ENCODE data around the gene GPC2.
A peak's percentile ranks its signal among the peaks of the same experiment; 100 is the strongest.
"Not testable (repeated sequence)": the region's sequence is repeated elsewhere in the genome, so short reads cannot be mapped to it uniquely, and the experiment has no call there.

Gene GPC2

GRCh38 chr7:100153708-100154535 is 23.3 kb downstream of the GPC2 start:
- no peak for DNase-seq (ENCODE audit: extremely low read depth in 1 of 2, low read depth in 1 of 2)

DNA sequence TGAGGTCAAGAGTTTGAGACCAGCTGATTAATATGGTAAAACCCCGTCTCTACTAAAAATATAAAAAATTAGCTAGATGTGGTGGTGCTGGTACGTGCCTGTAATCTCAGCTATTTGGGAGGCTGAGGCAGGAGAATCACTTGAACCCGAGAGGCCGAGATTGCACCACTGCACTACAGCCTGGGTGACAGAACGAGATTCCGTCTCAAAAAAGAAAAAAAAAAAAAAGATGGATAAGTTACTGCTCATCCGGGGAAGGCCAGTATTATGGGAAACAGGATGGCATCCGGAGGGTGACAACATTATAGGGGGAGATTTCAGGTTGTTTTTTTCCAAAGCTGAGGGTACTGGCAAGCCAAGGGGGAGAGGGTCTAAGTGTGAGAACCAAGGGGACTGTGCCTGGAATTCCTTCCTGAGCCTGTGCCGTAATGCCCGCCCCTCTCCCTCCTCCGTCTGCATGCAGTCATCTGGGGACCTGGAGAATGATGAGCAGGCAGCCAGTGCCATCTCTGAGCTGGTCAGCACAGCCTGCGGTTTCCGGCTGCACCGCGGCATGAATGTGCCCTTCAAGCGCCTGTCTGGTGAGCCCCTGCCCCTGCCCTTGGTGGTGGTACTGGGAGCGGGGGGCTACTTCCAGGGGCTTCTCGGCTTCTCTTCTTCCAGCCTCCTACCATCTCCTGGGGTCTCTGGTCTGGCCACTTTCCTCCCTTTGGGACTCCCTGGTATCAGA is 24.1 kb downstream of the GPC2 start:
- DNase-seq (ENCODE audit: extremely low read depth in 1 of 2, low read depth in 1 of 2), result no peak

DNA sequence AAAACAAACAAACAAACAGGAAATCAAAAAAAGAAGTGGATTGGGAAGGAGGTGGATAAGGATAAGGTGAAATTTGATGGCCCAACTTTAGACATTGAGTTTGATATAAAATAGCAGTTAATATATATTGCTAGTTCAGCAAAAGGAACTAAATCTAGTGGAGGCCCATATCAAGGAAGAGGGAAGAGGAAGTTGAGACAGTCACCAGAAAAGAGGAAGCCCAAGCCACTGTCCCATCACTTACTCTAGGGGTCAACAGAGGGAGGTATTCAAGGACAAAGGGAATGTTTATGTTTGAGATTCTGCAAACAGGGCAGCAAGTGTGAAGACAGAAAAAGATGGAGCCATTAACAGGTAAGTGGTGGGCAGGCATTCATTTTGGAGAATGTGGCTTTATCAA is 24.8 kb downstream of the GPC2 start:
- no peak for DNase-seq (ENCODE audit: extremely low read depth in 1 of 2, low read depth in 1 of 2)

- peak; percentile 95 to 99 for DNase-seq (ENCODE audit: extremely low read depth in 1 of 2, low read depth in 1 of 2)
Measured at GRCh38 chr7:100148559-100149328, 28.4 kb downstream of the GPC2 start, which contains the start of gene LAMTOR4. Gene LAMTOR4 (plus strand): TSS chr7:100148918. CDS start chr7:100148973, 55 bp downstream.

- no peak for DNase-seq (ENCODE audit: extremely low read depth in 1 of 2, low read depth in 1 of 2)
Measured at GRCh38 chr7:100148225-100148558, 29.0 kb downstream of the GPC2 start.

DNA sequence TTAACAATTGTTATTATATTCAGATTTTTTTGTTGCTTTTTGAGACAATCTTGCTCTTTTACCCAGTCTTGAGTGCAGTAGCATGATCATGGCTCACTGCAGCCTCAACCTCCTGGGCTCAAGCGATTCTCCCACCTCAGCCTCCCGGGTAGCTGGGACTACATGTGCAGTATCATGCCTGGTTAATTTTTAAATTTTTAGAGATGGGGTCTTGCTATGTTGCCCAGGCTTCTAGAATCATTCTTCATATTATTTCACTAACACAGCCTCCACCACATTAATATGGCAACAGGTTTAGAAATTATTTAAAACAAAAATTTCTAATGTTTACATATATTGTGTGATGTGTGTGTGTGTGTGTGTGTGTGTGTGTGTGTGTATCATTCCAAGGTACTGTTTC is 29.9 kb downstream of the GPC2 start:
- DNase-seq (ENCODE audit: extremely low read depth in 1 of 2, low read depth in 1 of 2), result no peak

DNA sequence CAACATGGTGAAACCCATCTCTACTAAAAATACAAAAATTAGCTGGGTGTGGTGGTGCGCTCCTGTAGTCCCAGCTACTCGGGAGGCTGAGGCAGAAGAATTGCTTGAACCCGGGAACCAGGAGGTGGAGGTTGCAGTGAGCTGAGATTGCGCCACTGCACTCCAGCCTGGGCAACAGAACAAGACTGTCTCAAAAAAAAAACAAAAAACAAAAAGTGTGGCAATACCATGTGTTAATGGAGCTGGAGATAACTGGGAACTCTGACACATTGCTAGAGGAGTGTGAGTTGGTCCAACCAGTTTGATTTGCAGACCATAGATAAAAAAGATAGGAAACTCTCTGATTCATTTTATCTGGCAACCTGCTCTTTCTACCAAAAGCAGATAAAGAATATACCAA is 30.8 kb downstream of the GPC2 start:
- not testable (repeated sequence) for DNase-seq (ENCODE audit: extremely low read depth in 1 of 2, low read depth in 1 of 2)

- no peak for DNase-seq (ENCODE audit: extremely low read depth in 1 of 2, low read depth in 1 of 2)
Measured at GRCh38 chr7:100142461-100142860, 34.7 kb downstream of the GPC2 start.

DNA sequence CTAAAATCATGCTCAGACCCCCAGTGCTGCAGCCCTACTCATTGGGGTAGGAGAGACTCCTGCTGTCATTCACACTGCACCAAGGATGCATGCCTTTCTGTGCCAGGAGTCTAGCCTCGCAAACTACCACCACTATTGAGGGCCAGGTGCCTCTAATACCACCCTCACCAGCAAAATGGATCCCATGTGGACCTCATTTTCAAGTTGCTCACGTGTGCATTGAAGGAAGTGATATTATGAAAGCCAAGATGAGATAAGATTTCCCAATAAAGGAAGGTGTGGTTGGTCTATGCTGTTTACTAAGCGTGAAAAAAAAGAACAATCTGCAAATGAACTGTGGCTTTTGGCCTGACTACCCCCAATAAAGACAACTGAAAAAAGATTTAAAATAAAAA is 35.6 kb downstream of the GPC2 start:
- no peak for DNase-seq (ENCODE audit: extremely low read depth in 1 of 2, low read depth in 1 of 2)

DNA sequence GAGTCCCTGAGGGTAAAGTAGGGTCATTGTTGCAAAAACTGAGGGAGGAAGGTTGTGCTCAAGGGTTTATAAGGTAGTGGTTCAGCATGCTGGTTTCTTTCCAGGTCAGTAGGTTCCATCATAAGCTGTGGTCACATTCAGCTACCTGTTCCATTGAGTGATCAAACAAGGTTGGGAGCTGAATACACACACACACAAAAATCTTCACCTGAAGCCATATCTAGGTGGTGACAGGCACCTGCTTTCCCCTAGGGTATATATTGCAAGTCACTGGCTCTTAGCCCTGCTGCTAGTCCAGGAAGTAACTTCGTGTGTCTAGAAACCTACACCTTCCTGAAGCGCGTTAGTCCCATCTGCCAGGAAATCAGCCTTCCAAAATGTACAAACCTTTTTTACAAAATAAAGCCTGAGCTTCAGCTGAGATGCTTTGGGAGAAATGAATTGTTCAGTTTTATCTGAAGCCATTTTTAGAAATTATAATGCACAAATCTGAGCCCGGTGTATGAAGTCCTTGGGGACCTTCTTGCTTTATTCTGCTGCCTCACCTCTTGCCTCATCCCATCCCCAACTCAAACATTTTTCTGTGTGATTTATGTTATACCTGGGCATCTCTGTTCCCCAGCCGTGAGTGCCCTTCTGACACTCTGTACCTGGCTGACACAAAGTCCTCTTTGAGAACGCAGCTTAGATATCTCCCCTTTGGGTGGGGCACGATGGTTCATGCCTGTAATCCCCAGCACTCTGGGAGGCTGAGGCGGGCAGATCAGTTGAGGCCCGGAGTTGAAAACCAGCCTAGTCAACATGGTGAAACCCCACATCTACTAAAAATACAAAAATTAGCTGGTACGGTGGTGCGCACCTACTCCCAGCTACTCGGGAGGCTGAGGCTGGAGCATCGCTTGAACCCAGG is 39.1 kb downstream of the GPC2 start:
- no peak for DNase-seq (ENCODE audit: extremely low read depth in 1 of 2, low read depth in 1 of 2)

DNA sequence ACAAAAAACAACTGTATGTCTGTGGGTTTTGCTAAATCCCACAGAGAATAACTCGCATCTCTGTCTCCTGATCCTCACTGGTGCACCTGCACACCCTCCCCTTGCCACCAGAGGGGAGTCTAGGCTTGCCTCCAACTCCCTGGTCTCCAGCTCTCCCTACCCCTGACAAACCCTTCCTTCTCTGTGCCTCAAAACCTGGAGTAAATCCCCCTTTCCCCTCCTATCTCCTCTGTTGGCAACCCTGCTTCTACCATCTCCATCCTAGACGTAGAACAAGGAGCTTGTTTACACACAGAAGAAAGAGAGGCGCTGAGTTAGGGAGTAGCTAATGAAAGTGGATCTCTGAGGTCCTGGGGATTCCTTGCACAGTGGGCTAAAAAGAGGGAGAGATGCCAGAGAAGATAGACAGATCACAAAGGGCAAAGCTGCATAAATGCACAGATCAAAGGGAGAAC is 44.5 kb downstream of the GPC2 start:
- DNase-seq (ENCODE audit: extremely low read depth in 1 of 2, low read depth in 1 of 2), result no peak

DNA sequence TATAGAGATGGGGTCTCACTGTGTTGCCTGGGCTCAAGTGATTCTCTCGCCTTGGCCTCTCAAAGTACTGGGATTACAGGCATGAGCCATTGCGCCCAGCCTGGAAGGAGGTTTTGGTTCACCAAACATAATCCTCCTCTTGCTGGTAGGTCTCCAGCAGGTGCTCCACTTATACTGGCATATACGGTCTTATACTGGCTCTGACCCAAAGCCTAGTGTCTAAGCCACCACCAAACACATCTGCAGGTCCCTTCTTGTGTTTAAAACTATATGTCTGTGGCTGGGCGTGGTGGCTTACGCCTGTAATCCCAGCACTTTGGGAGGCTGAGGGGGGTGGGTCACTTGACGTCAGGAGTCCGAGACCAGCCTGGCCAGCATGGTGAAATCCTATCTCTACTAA is 45.1 kb downstream of the GPC2 start:
- DNase-seq (ENCODE audit: extremely low read depth in 1 of 2, low read depth in 1 of 2), result no peak

GRCh38 chr7:100130608-100131453 is 46.4 kb downstream of the GPC2 start:
- peak; percentile 50 to 64 for DNase-seq (ENCODE audit: extremely low read depth in 1 of 2, low read depth in 1 of 2)

DNA sequence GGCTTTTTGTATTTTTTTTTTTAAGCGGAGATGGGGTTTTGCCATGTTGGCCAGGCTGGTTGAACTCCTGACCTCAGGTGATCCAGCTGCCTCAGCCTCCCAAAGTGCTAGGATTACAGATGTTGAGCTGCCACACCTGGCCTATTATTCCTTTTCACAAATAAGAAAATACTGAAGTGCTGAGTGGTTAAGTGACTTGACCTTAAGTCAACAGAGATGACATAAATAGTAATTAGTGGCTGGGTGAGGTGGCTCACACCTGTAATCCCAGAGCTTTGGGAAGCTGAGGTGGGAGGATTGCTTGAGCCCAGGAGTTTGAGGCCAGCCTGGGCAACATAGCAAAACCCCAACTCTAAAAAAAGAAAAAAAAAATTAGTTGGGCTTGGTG is 47.0 kb downstream of the GPC2 start:
- DNase-seq (ENCODE audit: extremely low read depth in 1 of 2, low read depth in 1 of 2), result not testable (repeated sequence)

GRCh38 chr7:100128637-100128963 is 48.6 kb downstream of the GPC2 start:
- no peak for DNase-seq (ENCODE audit: extremely low read depth in 1 of 2, low read depth in 1 of 2)

DNA sequence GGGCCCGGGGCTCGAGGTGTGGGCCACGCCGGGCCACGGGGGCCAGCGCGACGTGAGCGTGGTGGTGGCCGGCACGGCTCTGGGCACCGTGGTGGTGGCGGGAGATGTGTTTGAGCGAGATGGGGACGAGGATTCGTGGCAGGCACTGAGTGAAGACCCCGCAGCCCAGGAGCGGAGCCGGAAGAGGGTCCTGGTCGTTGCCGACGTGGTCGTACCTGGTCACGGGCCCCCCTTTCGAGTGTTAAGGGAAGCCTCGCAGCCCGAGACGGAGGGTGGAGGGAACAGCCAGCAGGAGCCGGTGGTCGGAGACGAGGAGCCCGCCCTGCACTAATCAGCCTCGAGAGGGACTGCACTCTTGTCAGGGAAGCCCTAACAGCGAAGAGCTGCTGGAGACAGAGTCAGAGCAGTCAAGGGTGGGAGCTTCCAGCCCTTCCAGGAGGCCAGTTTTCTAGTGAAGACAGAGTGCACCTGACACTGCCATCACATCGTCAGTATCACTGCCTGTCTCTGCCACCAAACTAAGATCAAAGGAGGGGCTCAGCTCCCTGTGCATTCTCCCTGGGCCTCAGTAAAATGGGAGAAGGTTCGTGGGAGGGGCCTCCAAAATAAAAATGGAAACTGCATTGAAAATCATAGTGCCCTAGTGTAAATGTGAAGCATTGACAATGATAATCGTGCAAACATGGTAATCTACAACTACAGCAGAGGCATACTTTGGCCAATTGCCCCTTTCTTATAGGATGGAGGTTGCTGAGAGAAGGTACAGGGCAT is 49.1 kb downstream of the GPC2 start:
- DNase-seq (ENCODE audit: extremely low read depth in 1 of 2, low read depth in 1 of 2), result no peak

GRCh38 chr7:100126931-100127865 is 50.0 kb downstream of the GPC2 start, which contains the start of gene MBLAC1:
Gene MBLAC1 (plus strand): TSS chr7:100126967. CDS start chr7:100127396, 429 bp downstream.
- peak; percentile 76 to 80 for DNase-seq (ENCODE audit: extremely low read depth in 1 of 2, low read depth in 1 of 2)
